Superior temporal gyrus (tissue), 1 donor: ENCODE results near the gene LARP7.
"Not testable (repeated sequence)": the region's sequence is repeated elsewhere in the genome, so short reads cannot be mapped to it uniquely, and the experiment has no call there.

Experiments used
- DNase-seq: peaks from one replicate; pipeline ENCODE4 v3.0.0-alpha.2; 2016; ENCODE audit errors: extremely low spot score

The LARP7 gene

GRCh38 chr4:112636688-112637551 lies at the start of gene LARP7, which contains the start of gene ZGRF1:
Gene LARP7, plus strand, starts transcription at chr4:112637143. Its CDS starts 7,527 bp downstream, at chr4:112644670.
Gene ZGRF1, minus strand, starts transcription at chr4:112636909. Its CDS starts 3,733 bp downstream, at chr4:112633176.
- peak; percentile 100 for DNase-seq

- no peak for DNase-seq
These were observed 47.7 kb upstream of the LARP7 start for GRCh38 chr4:112589206-112589605.

GRCh38 chr4:112591593-112591992 lies 45.4 kb upstream of the LARP7 start:
- no peak for DNase-seq

GRCh38 chr4:112592717-112593116 lies 44.2 kb upstream of the LARP7 start:
- no peak for DNase-seq

- no peak for DNase-seq
These were observed 43.4 kb upstream of the LARP7 start for GRCh38 chr4:112593438-112594133.

- no peak for DNase-seq
These were observed 42.0 kb upstream of the LARP7 start for GRCh38 chr4:112594993-112595392.

- peak; percentile 91 for DNase-seq
These were observed 32.4 kb upstream of the LARP7 start for GRCh38 chr4:112604589-112604988.

GRCh38 chr4:112612814-112613213 lies 24.1 kb upstream of the LARP7 start:
- DNase-seq, result not testable (repeated sequence)

GRCh38 chr4:112616984-112617383 lies 20.0 kb upstream of the LARP7 start:
- DNase-seq, result no peak

GRCh38 chr4:112626228-112626627 lies 10.7 kb upstream of the LARP7 start:
- no peak for DNase-seq

- DNase-seq, result peak; percentile 87
These were observed 3.3 kb upstream of the LARP7 start for GRCh38 chr4:112633477-112634235.

- no peak for DNase-seq
These were observed 566 bp downstream of the LARP7 start for GRCh38 chr4:112637552-112637866.

- DNase-seq, result no peak
These were observed 5.6 kb downstream of the LARP7 start for GRCh38 chr4:112642526-112642925.

- DNase-seq, result not testable (repeated sequence)
These were observed 7.9 kb downstream of the LARP7 start for GRCh38 chr4:112644595-112645535.

GRCh38 chr4:112645541-112646329 lies 8.8 kb downstream of the LARP7 start:
- DNase-seq, result no peak

GRCh38 chr4:112646632-112647537 lies 9.9 kb downstream of the LARP7 start:
- DNase-seq, result no peak

- no peak for DNase-seq
These were observed 10.8 kb downstream of the LARP7 start for GRCh38 chr4:112647785-112648184.

GRCh38 chr4:112648263-112649054 lies 11.5 kb downstream of the LARP7 start:
- DNase-seq, result no peak

- no peak for DNase-seq
These were observed 12.1 kb downstream of the LARP7 start for GRCh38 chr4:112649055-112649408.
